Small intestine (tissue), 7 donors: ENCODE measurements around the gene KHDC4. TPM values are rescaled to one million over a fixed set of nuclear protein-coding genes. Genes with fewer than 3 reads are reported as not detected.
A peak's percentile ranks its signal among the peaks of the same experiment; 100 is the strongest.

Experiments used
- DNase-seq, 2 donors: peaks; one replicate each; pipeline versions ENCODE4 v3.0.0 to v3.0.0-alpha.2; 2013
- FAIRE-seq: peaks from 2 replicates; lab custom pipeline; 2012; peaks lifted over from hg19 to GRCh38; lab: Jason Lieb, UNC
- H3K27ac ChIP-seq, 3 donors: one replicate each; pipeline ENCODE4 v1.5.1; 2013; ENCODE audit warnings: low read length in 2 of 3, mild to moderate bottlenecking in 2 of 3, control low read depth in 1 of 3, inconsistent platforms in 1 of 3, low read depth in 1 of 3, moderate library complexity in 1 of 3
- H3K27me3 ChIP-seq, 3 donors: one replicate each; pipeline ENCODE4 v1.6.1; 2013; ENCODE audit warnings: low read length in 3 of 3, inconsistent platforms in 1 of 3; ENCODE audit not compliant: control insufficient read depth in 3 of 3, insufficient read depth in 3 of 3
- H3K36me3 ChIP-seq, 3 donors: one replicate each; pipeline ENCODE4 v1.6.1; 2013; ENCODE audit warnings: low read length in 3 of 3, inconsistent platforms in 1 of 3, low read depth in 1 of 3, mild to moderate bottlenecking in 1 of 3, moderate library complexity in 1 of 3; ENCODE audit not compliant: control insufficient read depth in 3 of 3, insufficient read depth in 2 of 3
- H3K4me1 ChIP-seq, 3 donors: one replicate each; pipeline ENCODE4 v1.6.1; 2013; ENCODE audit warnings: low read length in 2 of 3, inconsistent platforms in 1 of 3, low read depth in 1 of 3, mild to moderate bottlenecking in 1 of 3, moderate library complexity in 1 of 3; ENCODE audit not compliant: control insufficient read depth in 3 of 3, insufficient read depth in 2 of 3
- H3K4me3 ChIP-seq, 3 donors: one replicate each; pipeline ENCODE4 v1.5.1; 2013; ENCODE audit warnings: low read length in 3 of 3, control low read depth in 1 of 3, inconsistent platforms in 1 of 3, low read depth in 1 of 3, mild to moderate bottlenecking in 1 of 3, moderate library complexity in 1 of 3
- H3K9me3 ChIP-seq, 2 donors: one replicate each; pipeline ENCODE4 v1.6.1; 2013; ENCODE audit warnings: low read depth in 1 of 2, low read length in 1 of 2; ENCODE audit not compliant: control insufficient read depth in 2 of 2, insufficient read depth in 1 of 2
- WGBS, 3 donors: extraction: QIAGEN DNeasy Blood & Tissue Kit; methylation state at CpG; one replicate each; pipeline ENCODE4 v1.1.7; 2013; 5-methylcytosine and 5-hydroxymethylcytosine counted together
- polyA plus RNA-seq, 4 donors: library from polyadenylated mRNA; stranded (reverse) in 3 of 4; unstranded in 1 of 4; fragments of 200-250 nt in 3 of 4; fragments of 120-200 nt in 1 of 4; gene quantifications; one replicate each; pipeline versions ENCODE4 v1.2.1 to v1.2.3, GENCODE V29; 2013
- donor health status: healthy with polysubstance abuse.
- donor health status: control.
- donor health status: control.
- donor health status: Bipolar disorder and iron deficiency.
- donor health status: healthy.

Gene KHDC4
- polyA plus RNA-seq, 4 donors = 7.3 to 70.5 (median 22.3) TPM

DNA sequence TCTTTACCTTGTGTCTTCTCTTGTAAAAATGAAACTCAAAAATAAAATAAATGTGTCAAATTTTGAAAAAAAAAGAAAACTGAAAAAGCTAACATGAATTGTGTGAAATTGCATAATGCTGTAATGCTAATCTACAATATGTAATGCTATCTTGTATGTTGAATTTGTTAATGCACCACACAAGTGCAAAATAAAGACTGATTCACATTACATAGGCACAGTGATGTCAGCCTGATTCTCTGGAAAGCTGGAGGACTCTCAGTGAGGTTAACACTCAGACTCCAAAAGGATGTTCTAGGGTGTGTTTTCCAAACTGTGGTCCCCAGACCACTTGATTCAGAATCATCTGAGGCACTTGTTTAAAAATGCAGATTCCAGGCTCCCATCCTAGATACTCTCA is 49.2 kb downstream of the KHDC4 start:
- Histone ChIP-seq H3K36me3 (peaks cover 0 to 3% (median 0%) of the 10 kb centered on the region in 3 donors), H3K4me1 (peaks cover 0 to 54% (median 3%) of the 10 kb centered on the region in 3 donors), H3K4me3 (no peak overlapping the region), H3K27me3 (no peaks in the 10 kb centered on the region), H3K27ac (peak overlapping the region in 1 of 3 donors; percentile 90), H3K9me3 (no peaks in the 10 kb centered on the region)
- DNase-seq = no peak
- no peak for FAIRE-seq

DNA sequence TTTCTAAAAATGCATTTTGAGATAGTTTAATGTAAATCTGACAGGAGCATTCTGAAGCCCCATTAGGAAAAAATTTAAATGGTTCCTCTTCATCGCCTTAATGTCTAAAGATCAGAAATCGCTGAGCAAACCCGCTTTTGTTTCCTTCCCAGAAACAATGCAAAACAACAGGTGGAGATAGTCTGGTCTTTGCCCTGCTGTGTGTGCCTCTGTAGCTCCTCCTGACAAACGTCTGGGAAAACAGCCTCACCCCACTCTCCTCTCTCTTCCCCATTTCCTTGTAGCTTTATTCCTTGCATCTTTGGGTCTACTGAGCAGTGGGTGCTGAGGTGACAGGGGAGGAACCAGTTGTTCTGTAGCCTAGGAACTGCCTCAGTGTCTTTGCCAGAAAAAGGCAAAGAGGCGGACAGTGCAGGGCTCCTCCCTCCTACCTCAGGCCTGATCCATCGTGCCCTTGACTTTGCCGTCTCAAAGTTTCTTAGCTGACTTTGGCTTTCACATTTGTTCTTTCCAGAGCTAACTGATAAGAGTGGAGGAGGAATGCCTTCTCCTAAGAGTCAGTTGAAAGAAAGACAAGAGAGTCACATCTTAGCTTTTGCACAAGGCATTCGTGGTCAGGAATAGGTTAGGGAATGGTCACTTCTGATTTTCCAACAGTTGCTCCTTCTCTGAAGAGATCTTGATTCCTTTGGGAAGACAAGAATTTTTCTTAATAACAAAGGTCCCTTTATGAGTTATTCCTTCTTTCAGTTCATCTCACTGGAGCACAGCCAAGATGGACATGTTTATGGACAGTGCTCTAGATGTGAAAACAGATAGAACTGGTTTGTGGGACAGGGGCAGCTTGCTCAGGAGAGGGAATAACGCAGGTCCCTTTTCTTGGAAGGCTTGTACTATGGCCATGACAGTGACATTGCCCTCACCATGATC is 49.9 kb downstream of the KHDC4 start:
- WGBS, 3 donors = 22 to 58% (median 42%) methylated on average over 9 of the region's 9 CpGs
- Histone ChIP-seq H3K36me3 (peaks cover 0 to 3% (median 0%) of the 10 kb centered on the region in 3 donors), H3K4me3 (no peak overlapping the region), H3K27me3 (no peaks in the 10 kb centered on the region), H3K4me1 (peaks cover 0 to 61% (median 3%) of the 10 kb centered on the region in 3 donors), H3K27ac (peak overlapping the region; percentile 36 to 90 (median 42)), H3K9me3 (no peaks in the 10 kb centered on the region)
- FAIRE-seq = no peak
- DNase-seq = peak; percentile 71 to 75

DNA sequence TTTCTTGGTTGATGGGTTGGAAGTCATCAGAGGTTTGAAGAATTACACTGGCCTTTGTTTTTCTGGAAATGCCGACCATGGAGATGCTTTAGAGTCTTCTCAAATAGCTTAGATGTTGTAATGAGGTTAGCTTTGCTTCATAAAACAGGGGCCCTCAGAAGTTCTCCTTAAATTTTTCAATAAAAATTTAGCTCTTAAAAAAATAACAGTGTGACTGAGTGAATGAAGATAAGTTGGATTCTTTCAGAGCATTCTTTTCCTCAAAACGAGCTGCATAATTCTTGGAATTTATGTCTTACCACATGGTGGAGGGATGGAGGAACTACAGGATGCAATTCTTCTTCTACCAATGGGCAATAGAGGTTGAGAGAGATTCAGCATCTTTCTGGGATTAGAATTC is 51.4 kb downstream of the KHDC4 start:
- H3K9me3 ChIP-seq = no peaks in the 10 kb centered on the region
- WGBS, 3 donors = 56 to 70% (median 66%) methylated on average over 2 of the region's 2 CpGs
- no peaks in the 10 kb centered on the region for H3K27me3 ChIP-seq
- no peak overlapping the region for H3K4me3 ChIP-seq
- no peak for DNase-seq
- H3K4me1 ChIP-seq = peaks cover 0 to 62% (median 3%) of the 10 kb centered on the region in 3 donors
- peak overlapping the region in 1 of 3 donors; percentile 90 for H3K27ac ChIP-seq
- H3K36me3 ChIP-seq = peaks cover 0 to 9% (median 0%) of the 10 kb centered on the region in 3 donors
- FAIRE-seq = no peak

DNA sequence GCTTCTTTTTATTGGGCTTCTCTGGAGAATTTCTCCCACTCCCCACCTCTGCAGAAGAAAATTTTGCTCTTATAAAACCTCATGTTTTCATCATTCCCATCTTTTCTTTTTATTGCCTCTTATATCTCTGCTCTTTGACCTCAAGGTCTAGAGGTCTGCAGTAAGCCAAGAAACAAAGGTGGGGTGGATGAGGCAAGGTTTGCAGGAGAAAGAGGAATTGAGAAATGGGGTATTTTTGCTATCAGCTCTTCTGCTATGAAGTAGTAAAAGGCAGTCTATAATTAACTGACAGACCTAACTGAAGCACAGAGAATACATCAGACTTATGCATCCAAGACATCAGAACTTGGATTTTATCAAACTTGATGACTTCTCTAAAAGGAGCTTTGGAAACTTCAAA is 52.0 kb downstream of the KHDC4 start:
- H3K4me3 ChIP-seq = no peak overlapping the region
- H3K9me3 ChIP-seq = no peaks in the 10 kb centered on the region
- DNase-seq = peak; percentile 68 to 82
- H3K4me1 ChIP-seq = peaks cover 0 to 62% (median 3%) of the 10 kb centered on the region in 3 donors
- H3K36me3 ChIP-seq = peaks cover 0 to 9% (median 0%) of the 10 kb centered on the region in 3 donors
- FAIRE-seq = no peak
- peak overlapping the region in 1 of 3 donors; percentile 90 for H3K27ac ChIP-seq
- no peaks in the 10 kb centered on the region for H3K27me3 ChIP-seq

DNA sequence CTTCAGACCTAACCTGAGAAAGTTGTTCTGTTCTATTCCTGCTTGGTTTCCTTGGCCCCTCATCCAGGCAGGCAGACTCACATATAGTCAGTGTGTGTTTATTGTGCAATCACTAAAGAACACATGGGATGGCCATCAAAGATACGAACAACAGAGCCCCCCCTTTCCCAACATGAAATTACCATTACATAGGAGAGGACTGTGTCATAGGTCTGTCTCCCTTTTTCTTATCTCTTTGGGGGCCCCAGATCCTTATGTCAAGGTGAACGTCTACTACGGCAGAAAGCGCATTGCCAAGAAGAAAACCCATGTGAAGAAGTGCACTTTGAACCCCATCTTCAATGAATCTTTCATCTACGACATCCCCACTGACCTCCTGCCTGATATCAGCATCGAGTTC is 53.3 kb downstream of the KHDC4 start:
- FAIRE-seq = no peak
- peak overlapping the region in 1 of 3 donors; percentile 76 for H3K27ac ChIP-seq

DNA sequence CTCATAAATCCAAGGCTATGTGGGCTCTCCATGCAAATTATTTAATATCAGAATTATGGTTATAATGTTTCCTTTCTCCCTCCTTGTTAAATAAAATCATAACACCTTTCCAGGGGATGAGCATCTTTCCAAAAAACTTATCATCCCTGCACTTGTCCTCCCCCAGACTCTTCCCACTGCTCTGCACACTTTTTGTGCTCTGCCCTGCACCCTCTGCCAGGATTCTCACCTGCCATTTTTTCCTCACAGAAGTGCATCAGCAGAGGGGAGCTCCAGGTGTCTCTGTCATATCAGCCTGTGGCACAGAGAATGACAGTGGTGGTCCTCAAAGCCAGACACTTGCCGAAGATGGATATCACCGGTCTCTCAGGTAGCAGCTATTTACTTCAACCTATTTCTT is 54.0 kb downstream of the KHDC4 start:
- no peak overlapping the region for H3K4me3 ChIP-seq
- H3K36me3 ChIP-seq = peaks cover 0 to 9% (median 0%) of the 10 kb centered on the region in 3 donors
- peaks cover 0 to 57% (median 3%) of the 10 kb centered on the region in 3 donors for H3K4me1 ChIP-seq
- DNase-seq (no peak), FAIRE-seq (no peak)
- peak overlapping the region in 1 of 3 donors; percentile 76 for H3K27ac ChIP-seq
- H3K9me3 ChIP-seq = no peaks in the 10 kb centered on the region
- 90 to 98% (median 97%) methylated on average over 2 of the region's 2 CpGs for WGBS, 3 donors
- H3K27me3 ChIP-seq = no peaks in the 10 kb centered on the region

More for the DNA sequence above, 53.3 kb downstream of the KHDC4 start:
- Histone ChIP-seq H3K9me3 (no peaks in the 10 kb centered on the region), H3K27me3 (no peaks in the 10 kb centered on the region), H3K36me3 (peaks cover 0 to 9% (median 0%) of the 10 kb centered on the region in 3 donors), H3K4me3 (no peak overlapping the region), H3K4me1 (peaks cover 0 to 62% (median 3%) of the 10 kb centered on the region in 3 donors)
- peak; percentile 41 to 91 for DNase-seq
- 18 to 63% (median 50%) methylated on average over 6 of the region's 6 CpGs for WGBS, 3 donors

DNA sequence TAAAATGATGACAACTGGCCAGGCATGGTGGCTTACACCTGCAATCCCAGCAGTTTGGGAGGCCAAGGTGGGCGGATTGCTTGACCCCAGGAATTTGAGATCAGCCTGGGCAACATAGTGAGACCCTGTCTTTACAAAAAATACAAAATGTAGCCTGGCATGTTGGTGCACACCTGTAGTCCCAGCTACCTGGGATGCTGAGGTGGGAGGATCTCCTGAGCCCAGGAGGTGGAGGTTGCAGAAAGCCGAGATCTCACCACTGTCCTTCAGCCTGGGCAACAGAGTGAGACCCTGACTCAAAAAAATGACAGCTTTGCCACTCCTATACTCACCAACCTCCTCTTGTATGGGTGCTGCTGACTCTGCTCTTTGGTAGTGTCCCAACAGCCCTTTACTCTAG is 56.3 kb downstream of the KHDC4 start:
- H3K4me1 ChIP-seq = peaks cover 0 to 35% (median 0%) of the 10 kb centered on the region in 3 donors
- H3K27ac ChIP-seq = no peak overlapping the region
- no peaks in the 10 kb centered on the region for H3K27me3 ChIP-seq
- peaks cover 0 to 9% (median 0%) of the 10 kb centered on the region in 3 donors for H3K36me3 ChIP-seq
- DNase-seq (no peak), FAIRE-seq (no peak)
- 97 to 100% (median 100%) methylated on average over 2 of the region's 2 CpGs for WGBS, 3 donors
- no peaks in the 10 kb centered on the region for H3K9me3 ChIP-seq
- H3K4me3 ChIP-seq = no peak overlapping the region

DNA sequence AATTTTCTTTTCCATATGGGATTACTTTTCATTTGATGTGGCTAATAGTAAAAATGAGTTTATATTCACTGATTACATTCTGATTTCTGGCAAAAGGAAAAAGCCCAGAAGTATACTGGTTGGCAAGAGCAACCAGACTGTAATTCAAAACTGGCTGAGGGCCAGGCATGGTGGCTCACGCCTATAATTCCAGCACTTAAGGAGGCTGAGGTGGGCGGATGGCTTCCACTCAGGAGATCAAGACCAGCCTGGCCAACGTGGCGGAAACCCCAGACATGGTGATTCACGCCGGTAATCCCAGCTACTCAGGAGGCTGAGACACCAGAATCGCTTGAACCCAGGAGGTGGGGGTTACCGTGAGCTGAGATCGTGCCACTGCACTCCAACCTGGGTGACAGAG is 60.4 kb downstream of the KHDC4 start:
- Histone ChIP-seq H3K9me3 (no peaks in the 10 kb centered on the region), H3K27me3 (no peaks in the 10 kb centered on the region), H3K4me1 (no peaks in the 10 kb centered on the region), H3K4me3 (no peak overlapping the region), H3K36me3 (peaks cover 0 to 17% (median 0%) of the 10 kb centered on the region in 3 donors), H3K27ac (no peak overlapping the region)
- peak in 1 of 2 donors; percentile 25 for DNase-seq
- no peak for FAIRE-seq
- WGBS, 3 donors = 46 to 69% (median 50%) methylated on average over 9 of the region's 9 CpGs
